ENCODE results near the gene GCHFR.

Gene GCHFR

GRCh38 chr15:40754883-40755811 lies 8.7 kb upstream of the GCHFR start, which contains the start of gene RMDN3:
Gene RMDN3, minus strand, starts transcription at chr15:40755254. Its CDS starts 471 bp downstream, at chr15:40754783.
- DNase-seq (ENCODE audit: low spot score): peak; percentile 97

GRCh38 chr15:40755812-40756208 lies 8.1 kb upstream of the GCHFR start:
- no peak for DNase-seq (ENCODE audit: low spot score)

- no peak for DNase-seq (ENCODE audit: low spot score)
These were observed 6.9 kb upstream of the GCHFR start for GRCh38 chr15:40756938-40757337.

- DNase-seq (ENCODE audit: low spot score): no peak
These were observed 3.9 kb upstream of the GCHFR start for GRCh38 chr15:40759961-40760360.

- DNase-seq (ENCODE audit: low spot score): no peak
These were observed 708 bp upstream of the GCHFR start for GRCh38 chr15:40762919-40763800.

- no peak for DNase-seq (ENCODE audit: low spot score)
These were observed 798 bp downstream of the GCHFR start for GRCh38 chr15:40764629-40765103.

GRCh38 chr15:40766194-40766815 lies 2.4 kb downstream of the GCHFR start:
- no peak for DNase-seq (ENCODE audit: low spot score)

- no peak for DNase-seq (ENCODE audit: low spot score)
These were observed 3.3 kb downstream of the GCHFR start for GRCh38 chr15:40766906-40767837.

- no peak for DNase-seq (ENCODE audit: low spot score)
These were observed 4.1 kb downstream of the GCHFR start for GRCh38 chr15:40767838-40768500.

GRCh38 chr15:40768521-40769273 lies 4.8 kb downstream of the GCHFR start:
- no peak for DNase-seq (ENCODE audit: low spot score)

- DNase-seq (ENCODE audit: low spot score): no peak
These were observed 5.6 kb downstream of the GCHFR start, which contains the start of gene C15orf62 for GRCh38 chr15:40769274-40770146. Gene C15orf62, plus strand, starts transcription at chr15:40769980. Its CDS starts 516 bp downstream, at chr15:40770496.

- no peak for DNase-seq (ENCODE audit: low spot score)
These were observed 6.4 kb downstream of the GCHFR start for GRCh38 chr15:40770147-40770721.

- DNase-seq (ENCODE audit: low spot score): no peak
These were observed 7.4 kb downstream of the GCHFR start for GRCh38 chr15:40771242-40771641.

- DNase-seq (ENCODE audit: low spot score): no peak
These were observed 8.1 kb downstream of the GCHFR start for GRCh38 chr15:40772014-40772413.

- DNase-seq (ENCODE audit: low spot score): no peak
These were observed 9.6 kb downstream of the GCHFR start for GRCh38 chr15:40773496-40773895.

GRCh38 chr15:40773902-40774301 lies 10.0 kb downstream of the GCHFR start:
- DNase-seq (ENCODE audit: low spot score): no peak

- no peak for DNase-seq (ENCODE audit: low spot score)
These were observed 11.1 kb downstream of the GCHFR start for GRCh38 chr15:40775007-40775406.
